Right lobe of liver (tissue), 6 donors: Measurements from ENCODE around the gene ZCCHC24. TPM values are rescaled to one million over a fixed set of nuclear protein-coding genes. Genes with fewer than 3 reads are reported as not detected.

Experiments
- ATAC-seq, 4 donors: fragments of 200-7000 bp; cut with Tn5 transposase; one replicate each; pipeline ENCODE4 v1.9.1; 2020; ENCODE audit warnings: mild to moderate bottlenecking in 4 of 4, moderate library complexity in 4 of 4
- DNase-seq, 3 donors: peaks; one replicate each; pipeline ENCODE4 v3.0.0-alpha.2; 2020
- H3K27ac ChIP-seq, 3 donors: fragments of 200-600 bp; one replicate each; pipeline ENCODE4 v1.8.0; 2022
- H3K27me3 ChIP-seq, 2 donors: fragments of 200-600 bp; one replicate each; pipeline ENCODE4 v1.8.0; 2022
- H3K36me3 ChIP-seq, 4 donors: fragments of 200-600 bp; sonication (generic) in 1 of 4; one replicate each; pipeline versions ENCODE4 v1.5.1 to v1.8.0; 2017 to 2022; ENCODE audit warnings: control low read depth in 1 of 4
- H3K4me1 ChIP-seq, 4 donors: fragments of 200-600 bp; sonication (generic) in 1 of 4; one replicate each; pipeline versions ENCODE4 v1.5.1 to v1.8.0; 2017 to 2022; ENCODE audit warnings: control low read depth in 1 of 4
- H3K4me3 ChIP-seq, 3 donors: fragments of 200-600 bp; one replicate each; pipeline ENCODE4 v1.8.0; 2022
- H3K9me3 ChIP-seq, 4 donors: fragments of 200-600 bp; sonication (generic) in 1 of 4; one replicate each; pipeline versions ENCODE4 v1.5.1 to v1.8.0; 2017 to 2022; ENCODE audit warnings: control low read depth in 1 of 4
- CTCF ChIP-seq, 4 donors: fragments of 200-600 bp in 3 of 4; fragments of 450-650 bp in 1 of 4; IDR thresholded peaks; one replicate each; pipeline versions ENCODE4 v1.5.1 to v1.8.0; 2016 to 2022; ENCODE audit warnings: antibody characterized with exemption in 4 of 4, mild to moderate bottlenecking in 2 of 4
- POLR2A ChIP-seq: fragments of 450-650 bp; IDR thresholded peaks from one replicate; pipeline ENCODE4 v1.6.1; 2017; ENCODE audit warnings: antibody characterized with exemption, mild to moderate bottlenecking
- WGBS: methylation state at CpG from one replicate; pipeline ENCODE4 v1.1.6; 2018; ENCODE audit warnings: low coverage, low lambda C conversion rate; ENCODE audit not compliant: insufficient coverage; ENCODE audit errors: missing lambda C conversion rate; 5-methylcytosine and 5-hydroxymethylcytosine counted together
- intact Hi-C, 2 donors: fragments of 100-400 bp; cut with DNase I; formaldehyde crosslinking; loops; one replicate each; pipeline versions ENCODE4 v1.11.2 to v1.14.1; 2022
- total RNA-seq, 6 experiments: library from RNA; depleted of rRNA in 2 of 6; stranded (reverse); fragments of >200 nt in 2 of 6; fragmentation: NEBNext Ultra II Directional in 3 of 6; extraction: Animal tissue kit (Norgen Biotek cat#: 25700) in 3 of 6; gene quantifications; one replicate each; pipeline versions ENCODE4 v1.1.0 to v1.2.4, GENCODE V29; 2016 to 2023
- donor health status: DM: no; HTN: yes; CAD: no.
- donor health status: DM: no; HTN: no; CAD: no.
- donor health status: DM: no; HTN: no; CAD: no.
- donor health status: DM: no; HTN: yes; CAD: no.
- donor health status: DM: no; HTN: yes; CAD: no.

The ZCCHC24 gene
- total RNA-seq, 6 experiments from 2014 or later = 19.8 to 33.6 (median 22.7) TPM

- peak in 2 of 4 donors; percentile 33 to 34 for ATAC-seq
Observed at GRCh38 chr10:79491143-79491835, 45.9 kb upstream of the ZCCHC24 start.

GRCh38 chr10:79490400-79491142 is 45.1 kb upstream of the ZCCHC24 start:
- WGBS = 70% methylated on average over 5 of the region's 9 CpGs
- intact Hi-C loops = loop anchor here in 1 of 2 donors (10.0 kb wide), 1 partner anchor 116 kb away; no protein-coding TSS in a partner anchor
- H3K27me3 ChIP-seq = no peaks in the 10 kb centered on the region
- no peaks in the 10 kb centered on the region for H3K4me1 ChIP-seq
- no peaks in the 10 kb centered on the region for H3K9me3 ChIP-seq
- no peaks in the 10 kb centered on the region for H3K36me3 ChIP-seq
- no peak overlapping the region for H3K27ac ChIP-seq
- DNase-seq = no peak
- no peak for ATAC-seq
- no peak overlapping the region for H3K4me3 ChIP-seq
- no peak for TF ChIP-seq POLR2A
- no peak for TF ChIP-seq CTCF (IDR thresholded peaks at IDR 0.05)

More at GRCh38 chr10:79491143-79491835, 45.9 kb upstream of the ZCCHC24 start:
- Histone ChIP-seq H3K27me3 (no peaks in the 10 kb centered on the region), H3K27ac (no peak overlapping the region), H3K9me3 (no peaks in the 10 kb centered on the region), H3K36me3 (no peaks in the 10 kb centered on the region), H3K4me3 (no peak overlapping the region), H3K4me1 (no peaks in the 10 kb centered on the region)
- 64% methylated on average over 2 of the region's 6 CpGs for WGBS
- no peak for TF ChIP-seq POLR2A
- TF ChIP-seq CTCF (IDR thresholded peaks at IDR 0.05) = peak in 2 of 4 donors; percentile 5 to 24
- intact Hi-C loops = loop anchor here in 1 of 2 donors (10.0 kb wide), 1 partner anchor 116 kb away; no protein-coding TSS in a partner anchor
- DNase-seq = no peak

- WGBS = 75% methylated on average over 2 of the region's 3 CpGs
- no peak overlapping the region for H3K4me3 ChIP-seq
- TF ChIP-seq POLR2A (no peak), CTCF (IDR thresholded peaks at IDR 0.05) (no peak)
- H3K36me3 ChIP-seq = no peaks in the 10 kb centered on the region
- no peaks in the 10 kb centered on the region for H3K9me3 ChIP-seq
- DNase-seq (no peak), ATAC-seq (no peak)
- H3K27ac ChIP-seq = no peak overlapping the region
- H3K27me3 ChIP-seq = no peaks in the 10 kb centered on the region
- H3K4me1 ChIP-seq = no peaks in the 10 kb centered on the region
- intact Hi-C loops = loop anchor here in 1 of 2 donors (5.0 kb wide), 1 partner anchor 112 kb away; no protein-coding TSS in a partner anchor
Observed at GRCh38 chr10:79488870-79489269, 43.4 kb upstream of the ZCCHC24 start.

GRCh38 chr10:79488336-79488735 is 42.9 kb upstream of the ZCCHC24 start:
- ATAC-seq (no peak), DNase-seq (no peak)
- no peaks in the 10 kb centered on the region for H3K36me3 ChIP-seq
- no peaks in the 10 kb centered on the region for H3K9me3 ChIP-seq
- H3K27me3 ChIP-seq = no peaks in the 10 kb centered on the region
- WGBS = 68% methylated on average over 5 of the region's 5 CpGs
- H3K27ac ChIP-seq = no peak overlapping the region
- intact Hi-C loops = loop anchor here in 1 of 2 donors (5.0 kb wide), 1 partner anchor 111 kb away; no protein-coding TSS in a partner anchor
- TF ChIP-seq CTCF (IDR thresholded peaks at IDR 0.05) = no peak
- TF ChIP-seq POLR2A = no peak
- no peak overlapping the region for H3K4me3 ChIP-seq
- no peaks in the 10 kb centered on the region for H3K4me1 ChIP-seq
